CD4-positive, alpha-beta T cell (primary cell): ENCODE results near the gene CNPY2. TPM values are rescaled to one million over a fixed set of nuclear protein-coding genes. Genes with fewer than 3 reads are reported as not detected.

Experiments
- ATAC-seq: fragments of 200-7000 bp; cut with Tn5 transposase; one replicate; pipeline ENCODE4 v1.10.0; 2022; ENCODE audit warnings: mild to moderate bottlenecking; ENCODE audit not compliant: poor library complexity
- CTCF ChIA-PET: fragments of 350-600 bp; sonication (Branson Sonifier 250); formaldehyde crosslinking; loops from one replicate; lab custom pipeline; 2021; ENCODE audit warnings: antibody characterized with exemption, inconsistent platforms; lab: Charles Lee
- POLR2A ChIA-PET: fragments of 350-600 bp; sonication (Branson Sonifier 250); formaldehyde crosslinking; loops from one replicate; lab custom pipeline; 2021; ENCODE audit warnings: antibody characterized with exemption, inconsistent platforms; lab: Charles Lee
- DNase-seq, 14 experiments: peaks; one replicate each; pipeline ENCODE4 v3.0.0-alpha.2; 2013 to 2020; ENCODE audit warnings: mixed read lengths in 2 of 14
- H3K27ac ChIP-seq, 2 donors: one replicate each; pipeline versions ENCODE4 v1.5.1 to v1.7.0; 2013; ENCODE audit warnings: low read length in 2 of 2, low read depth in 1 of 2, mild to moderate bottlenecking in 1 of 2
- H3K27me3 ChIP-seq, 2 experiments: 1 replicate in 1 of 2; 2 replicates in 1 of 2; pipeline versions ENCODE4 v1.6.1 to v1.7.0; 2013; ENCODE audit warnings: low read length in 2 of 2, control low read depth in 1 of 2, mild to moderate bottlenecking in 1 of 2, moderate library complexity in 1 of 2; ENCODE audit not compliant: insufficient read depth in 2 of 2, control insufficient read depth in 1 of 2
- H3K36me3 ChIP-seq: one replicate; pipeline ENCODE4 v1.6.1; 2013; ENCODE audit warnings: low read length, control low read depth; ENCODE audit not compliant: insufficient read depth
- H3K4me1 ChIP-seq: one replicate; pipeline ENCODE4 v1.6.1; 2013; ENCODE audit warnings: low read length, control low read depth; ENCODE audit not compliant: insufficient read depth
- H3K4me3 ChIP-seq: one replicate; pipeline ENCODE4 v1.5.1; 2013; ENCODE audit warnings: mild to moderate bottlenecking, low read length, moderate library complexity
- H3K9me3 ChIP-seq, 2 experiments: 1 replicate in 1 of 2; 2 replicates in 1 of 2; pipeline versions ENCODE4 v1.6.1 to v1.7.0; 2013; ENCODE audit warnings: low read length in 2 of 2, mild to moderate bottlenecking in 2 of 2, control low read depth in 1 of 2, moderate library complexity in 1 of 2; ENCODE audit not compliant: control insufficient read depth in 1 of 2, insufficient read depth in 1 of 2
- H3K27ac Mint-ChIP-seq: one replicate; pipeline ENCODE4 v1.8.0; 2020; ENCODE audit warnings: mixed read lengths
- H3K27me3 Mint-ChIP-seq: one replicate; pipeline ENCODE4 v1.8.0; 2021; ENCODE audit warnings: mixed read lengths
- H3K36me3 Mint-ChIP-seq: one replicate; pipeline ENCODE4 v1.8.0; 2021; ENCODE audit warnings: low read depth, mixed read lengths
- H3K4me1 Mint-ChIP-seq: one replicate; pipeline ENCODE4 v1.8.0; 2021; ENCODE audit warnings: low read depth, mixed read lengths
- H3K4me3 Mint-ChIP-seq: one replicate; pipeline ENCODE4 v1.8.0; 2020; ENCODE audit warnings: mild to moderate bottlenecking, mixed read lengths
- H3K9me3 Mint-ChIP-seq: one replicate; pipeline ENCODE4 v1.8.0; 2020; ENCODE audit warnings: mixed read lengths
- CTCF ChIP-seq: fragments of 200-600 bp; IDR thresholded peaks from one replicate; pipeline ENCODE4 v1.8.0; 2022; ENCODE audit warnings: antibody characterized with exemption, mild to moderate bottlenecking
- intact Hi-C, 2 experiments: fragments of 100-400 bp; cut with DNase I in 1 of 2; cut with micrococcal nuclease in 1 of 2; formaldehyde crosslinking; loops; one replicate each; pipeline versions ENCODE4 v1.15.1 to v1.9.0; 2023 to 2025; cut with DNase I, micrococcal nuclease
- polyA plus RNA-seq, 2 donors: library from polyadenylated mRNA; unstranded; fragments of 120-200 nt; gene quantifications; one replicate each; pipeline ENCODE4 v1.2.1, GENCODE V29; 2013
- total RNA-seq, 174 experiments: library from RNA in 2 of 174; stranded (reverse) in 2 of 174; gene quantifications; one replicate each; pipeline ENCODE4 v1.2.3 and lab custom pipeline; 2021 to 2026

Gene CNPY2
- total RNA-seq (10 to 100 TPM; 30.5 to 33.4 TPM), total RNA-seq (lab: John Stamatoyannopoulos, UW) (4.7 to 19.3 (median 10.0) reads per million in 172 experiments)
- 74.0 TPM for polyA plus RNA-seq (2013, experiment 1 of 2)
- 71.1 TPM for polyA plus RNA-seq (2013, experiment 2 of 2)

- Mint-ChIP-seq H3K36me3 (peaks cover 51% of the 10 kb centered on the region), H3K4me1 (peaks cover 19% of the 10 kb centered on the region), H3K4me3 (peak within 1 kb of the TSS; percentile 99), H3K27ac (peak within 1 kb of the TSS; percentile 98), H3K9me3 (no peaks in the 10 kb centered on the region), H3K27me3 (no peaks in the 10 kb centered on the region)
- ChIA-PET POLR2A (interaction anchor here (0.6 to 3.5 kb wide), 32 partner anchors 10 to 578 kb away, joined by 3 to 63 read pairs (median 6); partner anchors contain the start of genes ANKRD52, COQ10A, CS and ESYT1), CTCF (interaction anchor here (0.8 to 4.1 kb wide), 12 partner anchors 17 to 269 kb away, joined by 3 to 22 read pairs (median 4); partner anchors contain the start of genes COQ10A, IL23A, PAN2 and SMARCC2)
- Histone ChIP-seq H3K9me3 (no peaks in the 10 kb centered on the region), H3K36me3 (peaks cover 21% of the 10 kb centered on the region), H3K27me3 (no peaks in the 10 kb centered on the region), H3K4me1 (peaks cover 17% of the 10 kb centered on the region), H3K4me3 (peak within 1 kb of the TSS; percentile 100), H3K27ac (peak within 1 kb of the TSS; percentile 84 to 98)
- intact Hi-C loops = loop anchor here (1.0 to 5.0 kb wide), 6 partner anchors 13 to 152 kb away; partner anchors contain the start of genes SPRYD4 (in 2 of the 2), APOF (in 1 of the 2), IL23A (in 1 of the 2) and STAT2 (in 1 of the 2)
- no peak for TF ChIP-seq CTCF
- ATAC-seq = peak; percentile 93
- DNase-seq = peak; percentile 86 to 96 (median 90)
Measured at GRCh38 chr12:56315622-56316473, at the start of gene CNPY2. Gene CNPY2 (minus strand): TSS chr12:56315988. CDS start chr12:56315217, 771 bp downstream.

GRCh38 chr12:56362130-56363059, 46.6 kb upstream of the CNPY2 start, which contains the start of gene APOF:
Gene APOF (minus strand): TSS chr12:56362857. CDS start chr12:56362745, 112 bp downstream.
- Mint-ChIP-seq H3K27ac (peak within 1 kb of the TSS; percentile 93), H3K4me1 (peaks cover 33% of the 10 kb centered on the region), H3K9me3 (no peaks in the 10 kb centered on the region), H3K27me3 (no peaks in the 10 kb centered on the region), H3K4me3 (peak within 1 kb of the TSS; percentile 99), H3K36me3 (peaks cover 23% of the 10 kb centered on the region)
- CTCF ChIA-PET = no interaction called here
- Histone ChIP-seq H3K9me3 (no peaks in the 10 kb centered on the region), H3K27me3 (no peaks in the 10 kb centered on the region), H3K4me1 (peaks cover 27% of the 10 kb centered on the region), H3K36me3 (no peaks in the 10 kb centered on the region), H3K27ac (no peak within 1 kb of the TSS), H3K4me3 (no peak within 1 kb of the TSS)
- intact Hi-C loops = loop anchor here (5.0 kb wide), 3 partner anchors 45 to 275 kb away; partner anchors contain the start of gene CNPY2 (in 1 of the 2)
- TF ChIP-seq CTCF = no peak
- ATAC-seq (no peak), DNase-seq (no peak)
- POLR2A ChIA-PET = no interaction called here
